HL-60 (cell line): ENCODE results near the gene VN1R4.

ENCODE experiments used
- CTCF ChIP-seq: IDR thresholded peaks from one replicate; pipeline ENCODE4 v1.5.1; 2011; ENCODE audit warnings: low read length, control low read depth, inconsistent platforms; ENCODE audit not compliant: insufficient read depth
- GABPA ChIP-seq: IDR thresholded peaks from 2 replicates; pipeline ENCODE4 v1.6.1; 2012; ENCODE audit warnings: low read depth
- POLR2AphosphoS5 ChIP-seq: IDR thresholded peaks from 2 replicates; pipeline ENCODE4 v1.6.1; 2012; ENCODE audit warnings: low read depth
- REST ChIP-seq: IDR thresholded peaks from 2 replicates; pipeline ENCODE4 v1.6.1; 2012; ENCODE audit warnings: low read depth; ENCODE audit not compliant: insufficient replicate concordance
- SPI1 ChIP-seq: IDR thresholded peaks from 2 replicates; pipeline ENCODE4 v1.6.1; 2012; ENCODE audit warnings: low read depth, mild to moderate bottlenecking, borderline replicate concordance

- TF ChIP-seq REST = no peak
- TF ChIP-seq CTCF = no peak
- no peak for TF ChIP-seq POLR2AphosphoS5
- no peak for TF ChIP-seq GABPA
- TF ChIP-seq SPI1 = no peak
Measured at GRCh38 chr19:53224606-53225005, 42.9 kb downstream of the VN1R4 start.
